OCI-LY3 (cell line): ENCODE measurements around the gene ZNF311.

ENCODE experiments used
- H2AFZ ChIP-seq: fragments of 200-600, 300-600 bp; shearing (Covaris generic); 2 replicates; pipeline ENCODE4 v1.6.0; 2014; ENCODE audit warnings: antibody characterized with exemption, low read depth, low read length
- H3K27ac ChIP-seq: fragments of 200-600, 300-600 bp; sonication (generic); 2 replicates; pipeline ENCODE4 v1.5.1; 2014; ENCODE audit warnings: mild to moderate bottlenecking, low read length, moderate library complexity, mixed read lengths
- H3K27me3 ChIP-seq: fragments of 200-600, 300-600 bp; sonication (generic); 2 replicates; pipeline ENCODE4 v1.6.1; 2014; ENCODE audit warnings: low read depth, low read length, mixed read lengths
- H3K36me3 ChIP-seq: fragments of 200-600, 300-600 bp; sonication (generic); replicated peaks from 2 replicates; pipeline ENCODE3; 2014; ENCODE audit warnings: low read depth, low read length, mixed read lengths
- H3K4me1 ChIP-seq: fragments of 300-600, 200-600 bp; sonication (generic); 2 replicates; pipeline ENCODE4 v1.6.1; 2014; ENCODE audit warnings: low read length, mixed read lengths
- H3K4me2 ChIP-seq: fragments of 200-600, 300-600 bp; sonication (generic); 2 replicates; pipeline ENCODE4 v1.6.1; 2014; ENCODE audit warnings: low read length, mixed read lengths
- H3K4me3 ChIP-seq: fragments of 300-600, 200-600 bp; sonication (generic); 2 replicates; pipeline ENCODE4 v1.5.1; 2014; ENCODE audit warnings: antibody characterized with exemption, mild to moderate bottlenecking, low read length, moderate library complexity
- H3K79me2 ChIP-seq: fragments of 300-600, 200-600 bp; shearing (Covaris generic); 2 replicates; pipeline ENCODE4 v1.6.1; 2014; ENCODE audit warnings: mild to moderate bottlenecking, low read length, mixed read lengths
- H3K9ac ChIP-seq: fragments of 300-600, 200-600 bp; shearing (Covaris generic); 2 replicates; pipeline ENCODE4 v1.6.0; 2014; ENCODE audit warnings: mild to moderate bottlenecking, low read length, moderate library complexity
- H3K9me3 ChIP-seq: fragments of 200-600, 300-600 bp; shearing (Covaris generic); 2 replicates; pipeline ENCODE4 v1.6.1; 2014; ENCODE audit warnings: low read length, mixed read lengths; ENCODE audit not compliant: insufficient read depth
- H4K20me1 ChIP-seq: fragments of 200-600, 300-600 bp; sonication (generic); 2 replicates; pipeline ENCODE4 v1.6.1; 2016; ENCODE audit warnings: low read length, mixed read lengths; ENCODE audit not compliant: insufficient read depth
- CTCF ChIP-seq: fragments of 200-600, 300-600 bp; sonication (generic); IDR thresholded peaks from 2 replicates; pipeline ENCODE4 v1.5.1; 2014; ENCODE audit warnings: antibody characterized with exemption, low read length, low read depth
- EZH2phosphoT487 ChIP-seq: fragments of 200-600 bp; shearing (Covaris generic); IDR thresholded peaks from 2 replicates; pipeline ENCODE4 v1.6.1; 2018; ENCODE audit warnings: antibody characterized with exemption, mixed run types, low read depth

The ZNF311 gene

GRCh38 chr6:28988536-28989311 is 16.4 kb downstream of the ZNF311 start:
- H3K79me2 ChIP-seq: no peaks in the 10 kb centered on the region
- H3K9me3 ChIP-seq: no peaks in the 10 kb centered on the region
- H3K27ac ChIP-seq: no peak overlapping the region
- no peaks in the 10 kb centered on the region for H3K27me3 ChIP-seq
- no peaks in the 10 kb centered on the region for H3K36me3 ChIP-seq
- H3K9ac ChIP-seq: no peak overlapping the region
- H3K4me2 ChIP-seq: no peak overlapping the region
- no peak for TF ChIP-seq EZH2phosphoT487
- H3K4me3 ChIP-seq: no peak overlapping the region
- no peaks in the 10 kb centered on the region for H3K4me1 ChIP-seq
- H2AFZ ChIP-seq: no peak overlapping the region
- no peaks in the 10 kb centered on the region for H4K20me1 ChIP-seq

- Histone ChIP-seq H3K27ac (no peak overlapping the region), H3K9ac (no peak overlapping the region), H3K79me2 (no peaks in the 10 kb centered on the region), H3K4me1 (no peaks in the 10 kb centered on the region), H3K27me3 (no peaks in the 10 kb centered on the region), H2AFZ (no peak overlapping the region), H4K20me1 (no peaks in the 10 kb centered on the region), H3K36me3 (no peaks in the 10 kb centered on the region), H3K9me3 (no peaks in the 10 kb centered on the region), H3K4me3 (no peak overlapping the region), H3K4me2 (no peak overlapping the region)
- TF ChIP-seq CTCF (no peak), EZH2phosphoT487 (no peak)
Measured at GRCh38 chr6:28985462-28986164, 19.5 kb downstream of the ZNF311 start.

GRCh38 chr6:28983838-28984237 is 21.3 kb downstream of the ZNF311 start:
- TF ChIP-seq CTCF: no peak
- TF ChIP-seq EZH2phosphoT487: no peak
- H4K20me1 ChIP-seq: no peaks in the 10 kb centered on the region
- no peak overlapping the region for H2AFZ ChIP-seq
- no peaks in the 10 kb centered on the region for H3K9me3 ChIP-seq
- no peak overlapping the region for H3K4me2 ChIP-seq
- no peaks in the 10 kb centered on the region for H3K79me2 ChIP-seq
- H3K9ac ChIP-seq: no peak overlapping the region
- H3K27me3 ChIP-seq: no peaks in the 10 kb centered on the region
- no peaks in the 10 kb centered on the region for H3K36me3 ChIP-seq
- peaks cover 13% of the 10 kb centered on the region for H3K4me1 ChIP-seq
- no peak overlapping the region for H3K4me3 ChIP-seq
- H3K27ac ChIP-seq: no peak overlapping the region

- Histone ChIP-seq H4K20me1 (no peaks in the 10 kb centered on the region), H3K79me2 (no peaks in the 10 kb centered on the region), H3K9ac (peak overlapping the region; percentile 65), H3K4me1 (peaks cover 22% of the 10 kb centered on the region), H3K4me3 (peak overlapping the region; percentile 88), H3K9me3 (no peaks in the 10 kb centered on the region), H3K4me2 (peak overlapping the region; percentile 77), H2AFZ (peak overlapping the region; percentile 92), H3K36me3 (no peaks in the 10 kb centered on the region), H3K27ac (no peak overlapping the region), H3K27me3 (no peaks in the 10 kb centered on the region)
- no peak for TF ChIP-seq CTCF
- TF ChIP-seq EZH2phosphoT487: no peak
Measured at GRCh38 chr6:28982476-28983266, 22.4 kb downstream of the ZNF311 start.
